Activated T-cell treated with anti-CD3 and anti-CD28 coated beads for 48 hours (primary cell): ENCODE measurements around the gene HSPB2.

Experiments used
- DNase-seq: peaks from one replicate; pipeline ENCODE4 v3.0.0-alpha.2; 2020; ENCODE audit warnings: low read depth

Gene HSPB2

GRCh38 chr11:111939836-111940604, 27.5 kb downstream of the HSPB2 start:
- no peak for DNase-seq

- DNase-seq: no peak
Observed at GRCh38 chr11:111941963-111942362, 29.4 kb downstream of the HSPB2 start.

- DNase-seq: no peak
Observed at GRCh38 chr11:111942829-111943228, 30.3 kb downstream of the HSPB2 start.

GRCh38 chr11:111944139-111944538, 31.6 kb downstream of the HSPB2 start:
- DNase-seq: no peak

GRCh38 chr11:111944651-111945051, 32.1 kb downstream of the HSPB2 start:
- no peak for DNase-seq

GRCh38 chr11:111945198-111945597, 32.7 kb downstream of the HSPB2 start:
- DNase-seq: no peak

GRCh38 chr11:111946499-111946898, 34.0 kb downstream of the HSPB2 start:
- DNase-seq: no peak

- DNase-seq: no peak
Observed at GRCh38 chr11:111947143-111947542, 34.6 kb downstream of the HSPB2 start.

- DNase-seq: no peak
Observed at GRCh38 chr11:111949519-111950426, 37.2 kb downstream of the HSPB2 start.

GRCh38 chr11:111951565-111951964, 39.0 kb downstream of the HSPB2 start:
- DNase-seq: no peak

GRCh38 chr11:111954154-111954553, 41.6 kb downstream of the HSPB2 start:
- no peak for DNase-seq

GRCh38 chr11:111957663-111958444, 45.3 kb downstream of the HSPB2 start:
- no peak for DNase-seq

GRCh38 chr11:111960916-111961315, 48.4 kb downstream of the HSPB2 start:
- no peak for DNase-seq

- DNase-seq: no peak
Observed at GRCh38 chr11:111961389-111962300, 49.1 kb downstream of the HSPB2 start.
